Measurements from ENCODE around the gene PPP1R2.

PPP1R2 gene

DNA sequence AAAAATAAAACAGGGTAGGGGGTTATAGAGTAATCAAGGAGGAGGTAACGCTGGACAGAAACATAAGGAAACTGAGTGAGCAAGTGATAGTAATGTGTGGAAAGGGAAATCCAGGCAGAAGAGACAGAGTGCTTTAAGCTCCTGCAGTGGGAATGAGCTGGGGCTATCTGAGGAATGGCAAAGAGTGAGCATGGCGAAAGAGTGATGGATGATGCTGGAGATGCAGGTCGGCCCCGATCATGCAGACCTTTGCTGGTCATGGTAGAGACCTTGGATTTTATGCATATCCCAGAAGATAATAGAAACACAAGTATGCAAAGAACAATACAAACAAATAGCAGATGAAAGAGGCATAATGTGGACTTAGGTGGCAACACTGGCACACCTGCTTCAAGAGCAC lies 74.3 kb downstream of the PPP1R2 start:
- no peak for DNase-seq (ENCODE audit: low read depth, low spot score)
- Histone ChIP-seq H3K9me3 (ENCODE audit: low read depth, low read length) (no peaks in the 10 kb centered on the region), H3K4me3 (no peak overlapping the region), H3K9ac (ENCODE audit: insufficient read length) (no peak overlapping the region), H3K36me3 (ENCODE audit: insufficient read depth, low read length) (no peaks in the 10 kb centered on the region), H3K27ac (no peak overlapping the region)
- TF ChIP-seq EZH2 (IDR thresholded peaks at IDR 0.05) (no peak), POLR2AphosphoS5 (IDR thresholded peaks at IDR 0.05; ENCODE audit: borderline replicate concordance, low read depth, low read length) (no peak), FOXP2 (optimal IDR thresholded peaks at IDR 0.05; ENCODE audit: control extremely low read depth, extremely low read length, insufficient read depth) (no peak)

DNA sequence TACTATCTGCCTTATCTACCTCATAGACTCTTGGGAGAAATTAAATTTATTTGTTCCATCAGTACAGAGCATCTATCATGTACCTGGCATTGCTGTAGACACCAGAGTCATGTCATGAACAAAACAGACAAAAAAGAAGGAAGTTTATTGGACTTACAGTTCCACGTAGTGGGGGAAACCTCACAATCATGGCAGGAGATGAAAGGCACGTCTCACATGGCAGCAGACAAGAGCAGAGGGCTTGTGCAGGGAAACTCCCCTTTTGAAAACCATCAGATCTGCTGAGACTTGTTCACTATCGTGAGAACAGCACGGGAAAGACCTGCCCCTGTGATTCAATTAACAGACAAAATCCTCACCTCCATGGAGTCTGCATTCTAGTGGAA lies 74.7 kb downstream of the PPP1R2 start:
- H3K4me3 ChIP-seq, result no peak overlapping the region
- no peaks in the 10 kb centered on the region for H3K36me3 ChIP-seq (ENCODE audit: insufficient read depth, low read length)
- H3K9me3 ChIP-seq (ENCODE audit: low read depth, low read length), result no peaks in the 10 kb centered on the region
- H3K9ac ChIP-seq (ENCODE audit: insufficient read length), result no peak overlapping the region
- DNase-seq (ENCODE audit: low read depth, low spot score), result no peak
- no peak overlapping the region for H3K27ac ChIP-seq
- TF ChIP-seq POLR2AphosphoS5 (IDR thresholded peaks at IDR 0.05; ENCODE audit: borderline replicate concordance, low read depth, low read length) (no peak), FOXP2 (optimal IDR thresholded peaks at IDR 0.05; ENCODE audit: control extremely low read depth, extremely low read length, insufficient read depth) (no peak), EZH2 (IDR thresholded peaks at IDR 0.05) (no peak)

DNA sequence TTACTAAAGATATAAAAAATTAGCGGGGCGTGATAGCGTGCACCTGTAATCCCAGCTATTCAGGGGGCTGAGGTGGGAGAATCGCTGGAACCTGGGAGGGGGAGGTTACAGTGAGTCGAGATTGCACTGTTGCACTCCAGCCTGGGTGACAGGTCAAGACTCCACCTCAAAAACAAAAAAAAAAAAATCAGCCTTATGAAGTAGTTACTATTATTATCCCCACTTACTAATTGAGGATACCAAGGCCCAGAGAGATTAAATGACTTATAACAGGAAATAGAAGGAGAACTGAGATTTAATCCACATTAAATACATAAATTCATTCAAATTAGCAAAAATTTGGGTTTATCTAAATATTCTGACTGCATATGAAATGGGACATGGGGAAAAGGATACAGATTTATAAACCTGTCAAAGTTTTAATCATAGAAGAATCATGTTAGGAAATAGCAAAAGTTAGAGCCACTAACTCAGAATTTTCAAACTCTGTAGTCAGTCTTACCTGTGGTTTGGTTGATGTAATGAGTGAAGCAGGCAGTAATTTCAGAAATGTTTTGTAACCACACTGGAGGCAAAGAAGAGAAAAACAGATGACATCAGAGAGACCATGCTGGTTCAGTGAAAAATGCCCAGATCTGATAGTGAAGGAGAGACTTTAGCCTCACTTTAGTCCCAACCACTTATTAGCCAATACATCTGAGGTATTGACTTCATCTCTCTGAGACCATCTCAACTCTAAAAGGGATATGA lies 75.3 kb downstream of the PPP1R2 start:
- no peak overlapping the region for H3K9ac ChIP-seq (ENCODE audit: insufficient read length)
- no peaks in the 10 kb centered on the region for H3K36me3 ChIP-seq (ENCODE audit: insufficient read depth, low read length)
- no peak overlapping the region for H3K27ac ChIP-seq
- H3K4me3 ChIP-seq, result no peak overlapping the region
- DNase-seq (ENCODE audit: low read depth, low spot score), result no peak
- TF ChIP-seq EZH2 (IDR thresholded peaks at IDR 0.05), result no peak
- no peak for TF ChIP-seq POLR2AphosphoS5 (IDR thresholded peaks at IDR 0.05; ENCODE audit: borderline replicate concordance, low read depth, low read length)
- no peak for TF ChIP-seq FOXP2 (optimal IDR thresholded peaks at IDR 0.05; ENCODE audit: control extremely low read depth, extremely low read length, insufficient read depth)
- H3K9me3 ChIP-seq (ENCODE audit: low read depth, low read length), result no peaks in the 10 kb centered on the region

DNA sequence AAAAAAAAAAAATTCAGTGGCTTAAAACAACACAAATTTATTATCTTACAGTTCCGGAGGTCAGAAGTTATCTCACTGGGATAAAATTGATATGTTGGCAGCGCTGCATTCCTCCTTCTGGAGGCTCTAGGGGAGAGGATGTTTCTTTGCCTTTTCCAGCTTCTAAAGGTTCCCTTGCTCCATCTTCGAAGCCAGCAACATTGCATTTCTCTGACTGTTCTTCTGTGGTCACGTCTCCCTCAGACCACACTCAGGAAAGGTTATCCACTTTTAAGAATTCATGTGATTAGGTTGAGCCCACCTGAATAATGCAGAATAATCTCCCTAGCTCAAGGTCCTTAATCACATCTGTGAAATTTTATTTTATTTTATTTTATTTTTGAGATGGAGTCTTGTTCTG lies 76.9 kb downstream of the PPP1R2 start:
- TF ChIP-seq POLR2AphosphoS5 (IDR thresholded peaks at IDR 0.05; ENCODE audit: borderline replicate concordance, low read depth, low read length), result no peak
- no peak for TF ChIP-seq EZH2 (IDR thresholded peaks at IDR 0.05)
- no peak for TF ChIP-seq FOXP2 (optimal IDR thresholded peaks at IDR 0.05; ENCODE audit: control extremely low read depth, extremely low read length, insufficient read depth)
- Histone ChIP-seq H3K36me3 (ENCODE audit: insufficient read depth, low read length) (no peaks in the 10 kb centered on the region), H3K4me3 (no peak overlapping the region), H3K9ac (ENCODE audit: insufficient read length) (no peak overlapping the region), H3K27ac (no peak overlapping the region), H3K9me3 (ENCODE audit: low read depth, low read length) (no peaks in the 10 kb centered on the region)
- DNase-seq (ENCODE audit: low read depth, low spot score), result no peak
